Ammon's horn (tissue), 1 donor: ENCODE measurements around the gene NEUROD2.

Experiments used
- DNase-seq: peaks from one replicate; pipeline ENCODE4 v3.0.0-alpha.2; 2016; ENCODE audit warnings: low spot score

The NEUROD2 gene

GRCh38 chr17:39580082-39580468 lies 27.6 kb downstream of the NEUROD2 start:
- no peak for DNase-seq

GRCh38 chr17:39579318-39580081 lies 28.2 kb downstream of the NEUROD2 start:
- no peak for DNase-seq

- DNase-seq: no peak
These were observed 29.4 kb downstream of the NEUROD2 start for GRCh38 chr17:39578272-39578671.

GRCh38 chr17:39576187-39576586 lies 31.5 kb downstream of the NEUROD2 start:
- peak; percentile 58 for DNase-seq

GRCh38 chr17:39573447-39574298 lies 34.0 kb downstream of the NEUROD2 start:
- DNase-seq: peak; percentile 54

- DNase-seq: no peak
These were observed 35.6 kb downstream of the NEUROD2 start for GRCh38 chr17:39572121-39572520.

- DNase-seq: peak; percentile 27
These were observed 38.6 kb downstream of the NEUROD2 start for GRCh38 chr17:39569126-39569525.

GRCh38 chr17:39568702-39569101 lies 39.0 kb downstream of the NEUROD2 start:
- DNase-seq: peak; percentile 42

GRCh38 chr17:39566094-39566850 lies 41.4 kb downstream of the NEUROD2 start:
- no peak for DNase-seq

- DNase-seq: no peak
These were observed 43.4 kb downstream of the NEUROD2 start for GRCh38 chr17:39564211-39564848.

- peak; percentile 39 for DNase-seq
These were observed 44.2 kb downstream of the NEUROD2 start for GRCh38 chr17:39563476-39563875.

- no peak for DNase-seq
These were observed 44.7 kb downstream of the NEUROD2 start for GRCh38 chr17:39562976-39563375.

- DNase-seq: no peak
These were observed 45.3 kb downstream of the NEUROD2 start for GRCh38 chr17:39562395-39562794.

- no peak for DNase-seq
These were observed 51.3 kb downstream of the NEUROD2 start for GRCh38 chr17:39556423-39556822.

GRCh38 chr17:39555368-39555767 lies 52.4 kb downstream of the NEUROD2 start:
- DNase-seq: no peak
